ENCODE data around the gene OR52W1.

DNA sequence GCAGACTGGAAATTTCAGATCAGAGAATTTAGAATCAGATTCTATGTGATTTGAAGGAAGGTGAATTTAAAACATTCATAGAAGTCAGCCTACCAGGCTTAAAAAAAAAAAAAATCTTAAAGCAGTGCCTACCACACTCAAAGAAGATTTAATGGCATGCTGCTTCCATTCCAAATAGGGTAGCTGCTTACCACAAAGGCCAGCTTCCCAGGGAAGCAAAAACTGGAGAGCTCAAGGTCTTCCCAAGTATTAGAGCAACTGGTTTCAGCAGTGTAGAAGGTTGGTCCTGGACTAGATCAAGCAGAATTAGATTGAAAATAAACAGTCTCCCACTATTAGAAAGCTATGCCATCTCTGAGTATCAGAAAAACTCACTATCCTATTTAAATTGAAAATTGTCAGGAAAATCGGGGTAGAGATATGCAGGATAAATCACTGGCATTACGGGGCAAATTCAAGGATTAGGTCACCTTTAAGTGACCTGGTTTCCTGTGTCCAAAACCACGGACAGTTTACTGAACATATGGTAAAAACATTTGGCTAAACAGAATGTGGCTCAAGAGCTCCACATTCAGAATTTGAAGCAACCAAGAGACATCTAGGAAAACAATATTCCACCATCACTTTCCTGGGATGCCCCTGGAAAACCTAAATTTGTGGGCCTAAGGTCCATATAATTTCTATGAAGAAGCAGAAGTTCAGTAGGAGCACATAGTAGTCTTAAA lies 7.6 kb downstream of the OR52W1 start:
- no peak for TF ChIP-seq EZH2 (IDR thresholded peaks at IDR 0.05; ENCODE audit: borderline replicate concordance, low read depth, low read length, poor library complexity, severe bottlenecking)
- TF ChIP-seq, protein P1, sequence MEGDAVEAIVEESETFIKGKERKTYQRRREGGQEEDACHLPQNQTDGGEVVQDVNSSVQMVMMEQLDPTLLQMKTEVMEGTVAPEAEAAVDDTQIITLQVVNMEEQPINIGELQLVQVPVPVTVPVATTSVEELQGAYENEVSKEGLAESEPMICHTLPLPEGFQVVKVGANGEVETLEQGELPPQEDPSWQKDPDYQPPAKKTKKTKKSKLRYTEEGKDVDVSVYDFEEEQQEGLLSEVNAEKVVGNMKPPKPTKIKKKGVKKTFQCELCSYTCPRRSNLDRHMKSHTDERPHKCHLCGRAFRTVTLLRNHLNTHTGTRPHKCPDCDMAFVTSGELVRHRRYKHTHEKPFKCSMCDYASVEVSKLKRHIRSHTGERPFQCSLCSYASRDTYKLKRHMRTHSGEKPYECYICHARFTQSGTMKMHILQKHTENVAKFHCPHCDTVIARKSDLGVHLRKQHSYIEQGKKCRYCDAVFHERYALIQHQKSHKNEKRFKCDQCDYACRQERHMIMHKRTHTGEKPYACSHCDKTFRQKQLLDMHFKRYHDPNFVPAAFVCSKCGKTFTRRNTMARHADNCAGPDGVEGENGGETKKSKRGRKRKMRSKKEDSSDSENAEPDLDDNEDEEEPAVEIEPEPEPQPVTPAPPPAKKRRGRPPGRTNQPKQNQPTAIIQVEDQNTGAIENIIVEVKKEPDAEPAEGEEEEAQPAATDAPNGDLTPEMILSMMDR (conservative IDR thresholded peaks at IDR 0.05; ENCODE audit: low read depth, low read length), result no peak

Data from A673 (cell line).